Kidney (tissue), 14 donors: Measurements from ENCODE around the gene FBXL15. TPM values are rescaled to one million over a fixed set of nuclear protein-coding genes. Genes with fewer than 3 reads are reported as not detected.

ENCODE experiments used
- DNase-seq, 5 donors: peaks; one replicate each; pipeline ENCODE4 v3.0.0-alpha.2; 2013 to 2020
- FAIRE-seq: peaks from 2 replicates; lab custom pipeline; 2012; peaks lifted over from hg19 to GRCh38; lab: Jason Lieb, UNC
- H3K27ac ChIP-seq, 2 donors: one replicate each; pipeline ENCODE4 v1.7.0; 2013; ENCODE audit warnings: low read depth in 2 of 2, low read length in 2 of 2, inconsistent platforms in 1 of 2
- H3K27me3 ChIP-seq: one replicate; pipeline ENCODE4 v1.7.1; 2013; ENCODE audit warnings: low read length, inconsistent platforms; ENCODE audit not compliant: control insufficient read depth, insufficient read depth
- H3K36me3 ChIP-seq, 3 donors: one replicate each; pipeline versions ENCODE4 v1.7.0 to v1.7.1; 2013; ENCODE audit warnings: low read length in 3 of 3, control low read depth in 1 of 3, inconsistent platforms in 1 of 3; ENCODE audit not compliant: insufficient read depth in 3 of 3, control insufficient read depth in 2 of 3
- H3K4me1 ChIP-seq, 3 donors: one replicate each; pipeline versions ENCODE4 v1.7.0 to v1.7.1; 2013; ENCODE audit warnings: low read length in 3 of 3, inconsistent platforms in 1 of 3, low read depth in 1 of 3; ENCODE audit not compliant: control insufficient read depth in 2 of 3, insufficient read depth in 2 of 3
- H3K4me3 ChIP-seq, 3 donors: one replicate each; pipeline versions ENCODE4 v1.7.0 to v1.8.1; 2013; ENCODE audit warnings: low read length in 3 of 3, control low read depth in 1 of 3, inconsistent platforms in 1 of 3
- H3K9ac ChIP-seq, 3 donors: one replicate each; pipeline versions ENCODE4 v1.7.0 to v1.7.1; 2013; ENCODE audit warnings: low read length in 3 of 3, control low read depth in 1 of 3, inconsistent platforms in 1 of 3
- H3K9me3 ChIP-seq, 3 donors: one replicate each; pipeline versions ENCODE4 v1.7.0 to v1.7.1; 2013; ENCODE audit warnings: low read length in 3 of 3, control low read depth in 1 of 3, inconsistent platforms in 1 of 3; ENCODE audit not compliant: control insufficient read depth in 2 of 3, insufficient read depth in 1 of 3
- intact Hi-C: fragments of 100-400 bp; cut with DNase I; formaldehyde crosslinking; loops from one replicate; pipeline ENCODE4 v1.11.1; 2022
- polyA plus RNA-seq: library from polyadenylated mRNA; stranded (reverse); fragments of 350-450 nt; fragmentation: Illumina TruSeq; extraction: RNeasy Lipid Tissue Mini Kit (QIAGEN cat#74804); gene quantifications from one replicate; pipeline ENCODE4 v1.2.3, GENCODE V29; 2014; ENCODE audit warnings: low read depth, low replicate concordance; ENCODE audit not compliant: insufficient read depth
- total RNA-seq: library from RNA; stranded (reverse); fragmentation: NEBNext Ultra II Directional; extraction: Animal tissue kit (Norgen Biotek cat#: 25700); gene quantifications from one replicate; pipeline ENCODE4 v1.2.1, GENCODE V29; 2021
- TF ChIP-seq, protein P1 (sequence below): IDR thresholded peaks from 3 replicates; pipeline ENCODE4 v1.5.1; 2012; ENCODE audit warnings: mild to moderate bottlenecking, moderate library complexity, borderline replicate concordance; ENCODE audit not compliant: insufficient read depth; ENCODE audit errors: extremely low read depth
- donor health status: control.
- donor health status: control.
- donor health status: control.
- donor health status: control.
- donor health status: control.
- donor health status: DM: yes; HTN: yes; CAD: no.
- donor health status: Normal renal cell carcinoma (clear cell type).

FBXL15 gene
- total and polyA plus RNA-seq, 2 donors from 2014 or later: 17.9 to 28.0 TPM

GRCh38 chr10:102420181-102420713 lies 389 bp upstream of the FBXL15 start:
- peak overlapping the region; percentile 80 to 93 for H3K27ac ChIP-seq
- peak overlapping the region; percentile 78 to 98 (median 96) for H3K4me3 ChIP-seq
- FAIRE-seq (no peak), DNase-seq (peak in 1 of 5 donors; percentile 68)
- peaks cover 3% of the 10 kb centered on the region for H3K27me3 ChIP-seq
- TF ChIP-seq, protein P1, sequence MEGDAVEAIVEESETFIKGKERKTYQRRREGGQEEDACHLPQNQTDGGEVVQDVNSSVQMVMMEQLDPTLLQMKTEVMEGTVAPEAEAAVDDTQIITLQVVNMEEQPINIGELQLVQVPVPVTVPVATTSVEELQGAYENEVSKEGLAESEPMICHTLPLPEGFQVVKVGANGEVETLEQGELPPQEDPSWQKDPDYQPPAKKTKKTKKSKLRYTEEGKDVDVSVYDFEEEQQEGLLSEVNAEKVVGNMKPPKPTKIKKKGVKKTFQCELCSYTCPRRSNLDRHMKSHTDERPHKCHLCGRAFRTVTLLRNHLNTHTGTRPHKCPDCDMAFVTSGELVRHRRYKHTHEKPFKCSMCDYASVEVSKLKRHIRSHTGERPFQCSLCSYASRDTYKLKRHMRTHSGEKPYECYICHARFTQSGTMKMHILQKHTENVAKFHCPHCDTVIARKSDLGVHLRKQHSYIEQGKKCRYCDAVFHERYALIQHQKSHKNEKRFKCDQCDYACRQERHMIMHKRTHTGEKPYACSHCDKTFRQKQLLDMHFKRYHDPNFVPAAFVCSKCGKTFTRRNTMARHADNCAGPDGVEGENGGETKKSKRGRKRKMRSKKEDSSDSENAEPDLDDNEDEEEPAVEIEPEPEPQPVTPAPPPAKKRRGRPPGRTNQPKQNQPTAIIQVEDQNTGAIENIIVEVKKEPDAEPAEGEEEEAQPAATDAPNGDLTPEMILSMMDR: no peak
- H3K9ac ChIP-seq: peak overlapping the region; percentile 63 to 95 (median 89)
- H3K4me1 ChIP-seq: peaks cover 0 to 29% (median 11%) of the 10 kb centered on the region in 3 donors
- intact Hi-C loops: no loop called here
- H3K9me3 ChIP-seq: no peaks in the 10 kb centered on the region
- peaks cover 0 to 11% (median 0%) of the 10 kb centered on the region in 3 donors for H3K36me3 ChIP-seq

GRCh38 chr10:102421507-102421756 lies 796 bp downstream of the FBXL15 start:
- H3K27ac ChIP-seq: peak overlapping the region; percentile 80 to 93
- peak overlapping the region; percentile 78 to 98 (median 96) for H3K4me3 ChIP-seq
- peaks cover 3% of the 10 kb centered on the region for H3K27me3 ChIP-seq
- H3K9ac ChIP-seq: peak overlapping the region; percentile 30 to 81 (median 74)
- FAIRE-seq (no peak), DNase-seq (no peak)
- H3K4me1 ChIP-seq: peaks cover 0 to 29% (median 11%) of the 10 kb centered on the region in 3 donors
- H3K9me3 ChIP-seq: no peaks in the 10 kb centered on the region
- TF ChIP-seq, protein P1: no peak
- intact Hi-C loops: no loop called here
- peaks cover 0 to 11% (median 0%) of the 10 kb centered on the region in 3 donors for H3K36me3 ChIP-seq

- FAIRE-seq: no peak
These were observed 1.3 kb downstream of the FBXL15 start for GRCh38 chr10:102421757-102422512.

More at GRCh38 chr10:102421757-102422512, 1.3 kb downstream of the FBXL15 start:
- Histone ChIP-seq H3K4me3 (peak overlapping the region; percentile 78 to 98 (median 96)), H3K27ac (peak overlapping the region; percentile 80 to 93), H3K27me3 (peaks cover 3% of the 10 kb centered on the region), H3K9ac (peak overlapping the region; percentile 30 to 81 (median 74)), H3K4me1 (peaks cover 0 to 29% (median 11%) of the 10 kb centered on the region in 3 donors), H3K9me3 (no peaks in the 10 kb centered on the region), H3K36me3 (peaks cover 0 to 11% (median 0%) of the 10 kb centered on the region in 3 donors)
- intact Hi-C loops: no loop called here
- DNase-seq: peak in 2 of 5 donors; percentile 67 to 88
- TF ChIP-seq, protein P1: no peak
